SU-DHL-6 (cell line): ENCODE measurements around the gene WFDC8.

ENCODE experiments used
- H2AFZ ChIP-seq: fragments of 200-600 bp; sonication (generic); 2 replicates; pipeline ENCODE4 v1.6.1; 2014; ENCODE audit warnings: low read depth, mild to moderate bottlenecking, moderate library complexity, mixed read lengths, antibody characterized with exemption, low read length; ENCODE audit not compliant: severe bottlenecking
- H3F3A ChIP-seq: fragments of 200-600 bp; shearing (Covaris generic); 2 replicates; pipeline ENCODE4 v1.6.0; 2016; ENCODE audit warnings: antibody characterized with exemption, mild to moderate bottlenecking; ENCODE audit not compliant: insufficient read depth
- H3K27ac ChIP-seq: fragments of 200-600 bp; sonication (generic); 2 replicates; pipeline ENCODE4 v1.5.1; 2016; ENCODE audit warnings: low read depth, mild to moderate bottlenecking, low read length, moderate library complexity, mixed read lengths
- H3K27me3 ChIP-seq: fragments of 200-600 bp; sonication (generic), shearing (Covaris generic); 2 replicates; pipeline ENCODE4 v1.6.0; 2014; ENCODE audit warnings: mild to moderate bottlenecking, low read length
- H3K36me3 ChIP-seq: fragments of 200-600 bp; sonication (generic); 2 replicates; pipeline ENCODE4 v1.6.1; 2014; ENCODE audit warnings: mild to moderate bottlenecking, low read length, mixed read lengths
- H3K4me2 ChIP-seq: fragments of 300-600, 200-600 bp; shearing (Covaris generic), sonication (generic); 2 replicates; pipeline ENCODE4 v1.6.0; 2014; ENCODE audit warnings: low read length, low read depth, mild to moderate bottlenecking; ENCODE audit not compliant: poor library complexity, severe bottlenecking
- H3K4me3 ChIP-seq: fragments of 200-600 bp; sonication (generic); 2 replicates; pipeline ENCODE4 v1.5.1; 2014; ENCODE audit warnings: antibody characterized with exemption, low read length, mild to moderate bottlenecking, mixed read lengths; ENCODE audit not compliant: insufficient read depth, poor library complexity, severe bottlenecking
- H3K79me2 ChIP-seq: fragments of 200-600 bp; sonication (generic); 2 replicates; pipeline ENCODE4 v1.6.1; 2014; ENCODE audit warnings: mild to moderate bottlenecking, low read length, moderate library complexity; ENCODE audit not compliant: insufficient read depth
- H3K9ac ChIP-seq: fragments of 200-600 bp; sonication (generic); 2 replicates; pipeline ENCODE4 v1.7.0; 2014; ENCODE audit warnings: mild to moderate bottlenecking, low read length
- H3K9me2 ChIP-seq: fragments of 200-600 bp; sonication (generic); replicated peaks from 2 replicates; pipeline ENCODE4 v1.6.1; 2014; ENCODE audit warnings: low read length; ENCODE audit not compliant: insufficient read depth
- H3K9me3 ChIP-seq: fragments of 200-600 bp; sonication (generic); 2 replicates; pipeline ENCODE4 v1.6.1; 2014; ENCODE audit warnings: low read length, mixed read lengths; ENCODE audit not compliant: insufficient read depth
- H4K20me1 ChIP-seq: fragments of 200-600 bp; sonication (generic); 2 replicates; pipeline ENCODE4 v1.6.1; 2014; ENCODE audit warnings: low read depth, mild to moderate bottlenecking, antibody characterized with exemption, low read length, moderate library complexity, mixed read lengths
- EZH2phosphoT487 ChIP-seq: fragments of 200-600 bp; sonication (generic), shearing (Covaris generic); conservative IDR thresholded peaks from 2 replicates; pipeline ENCODE4 v1.6.1; 2018; ENCODE audit warnings: mild to moderate bottlenecking, antibody characterized with exemption, low read length, moderate library complexity, mixed read lengths
- TF ChIP-seq, protein P1 (sequence below): fragments of 200-600 bp; sonication (generic); IDR thresholded peaks from one replicate; pipeline ENCODE4 v1.5.1; 2017; ENCODE audit warnings: antibody characterized with exemption, mild to moderate bottlenecking, low read length, moderate library complexity; ENCODE audit not compliant: insufficient read depth, poor library complexity, severe bottlenecking

The WFDC8 gene

DNA sequence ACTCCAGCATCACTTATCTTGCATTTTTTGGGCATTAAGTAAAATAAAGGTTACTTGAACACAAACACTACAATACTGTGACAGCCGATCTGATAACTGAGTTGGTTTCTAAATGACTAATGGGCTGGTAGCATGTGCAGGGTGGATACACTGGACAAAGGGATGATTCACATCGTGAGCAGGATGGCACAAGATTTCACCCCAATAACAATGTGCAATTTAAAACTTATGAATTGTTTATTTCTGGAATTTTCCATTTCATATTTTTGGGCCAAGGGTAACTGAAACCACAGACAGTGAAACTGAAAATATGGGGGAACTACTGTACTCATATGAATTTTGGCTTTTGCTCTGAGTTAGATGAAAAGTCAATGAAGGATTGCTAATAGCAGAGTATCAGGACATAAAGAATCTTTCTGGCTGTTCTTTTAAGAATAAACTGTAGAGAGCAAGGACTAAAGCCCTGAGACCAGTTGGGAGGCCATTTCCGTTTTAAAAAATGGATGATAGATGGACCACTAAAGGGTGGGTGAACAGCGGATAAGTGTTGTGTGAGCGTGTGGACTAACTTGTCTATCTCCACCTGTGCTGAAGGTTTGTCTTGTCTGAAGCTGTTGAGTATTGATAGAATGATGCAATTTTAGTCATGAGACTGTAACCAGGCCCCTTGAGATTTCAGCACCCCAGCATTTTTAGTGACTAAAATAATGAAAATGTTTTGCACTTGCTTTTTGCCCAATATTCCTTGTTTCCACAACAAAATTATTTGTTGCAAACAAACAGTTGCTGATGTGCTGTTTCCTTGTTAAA, 71.9 kb downstream of the WFDC8 start:
- no peak overlapping the region for H3K4me2 ChIP-seq
- no peaks in the 10 kb centered on the region for H3K79me2 ChIP-seq
- H2AFZ ChIP-seq: no peak overlapping the region
- no peak for TF ChIP-seq EZH2phosphoT487
- TF ChIP-seq, protein P1, sequence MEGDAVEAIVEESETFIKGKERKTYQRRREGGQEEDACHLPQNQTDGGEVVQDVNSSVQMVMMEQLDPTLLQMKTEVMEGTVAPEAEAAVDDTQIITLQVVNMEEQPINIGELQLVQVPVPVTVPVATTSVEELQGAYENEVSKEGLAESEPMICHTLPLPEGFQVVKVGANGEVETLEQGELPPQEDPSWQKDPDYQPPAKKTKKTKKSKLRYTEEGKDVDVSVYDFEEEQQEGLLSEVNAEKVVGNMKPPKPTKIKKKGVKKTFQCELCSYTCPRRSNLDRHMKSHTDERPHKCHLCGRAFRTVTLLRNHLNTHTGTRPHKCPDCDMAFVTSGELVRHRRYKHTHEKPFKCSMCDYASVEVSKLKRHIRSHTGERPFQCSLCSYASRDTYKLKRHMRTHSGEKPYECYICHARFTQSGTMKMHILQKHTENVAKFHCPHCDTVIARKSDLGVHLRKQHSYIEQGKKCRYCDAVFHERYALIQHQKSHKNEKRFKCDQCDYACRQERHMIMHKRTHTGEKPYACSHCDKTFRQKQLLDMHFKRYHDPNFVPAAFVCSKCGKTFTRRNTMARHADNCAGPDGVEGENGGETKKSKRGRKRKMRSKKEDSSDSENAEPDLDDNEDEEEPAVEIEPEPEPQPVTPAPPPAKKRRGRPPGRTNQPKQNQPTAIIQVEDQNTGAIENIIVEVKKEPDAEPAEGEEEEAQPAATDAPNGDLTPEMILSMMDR: no peak
- no peak overlapping the region for H3K4me3 ChIP-seq
- H3K9me3 ChIP-seq: no peaks in the 10 kb centered on the region
- H3K9me2 ChIP-seq: no peaks in the 10 kb centered on the region
- no peaks in the 10 kb centered on the region for H3F3A ChIP-seq
- H3K27me3 ChIP-seq: no peaks in the 10 kb centered on the region
- no peak overlapping the region for H3K27ac ChIP-seq
- H3K9ac ChIP-seq: no peak overlapping the region
- H4K20me1 ChIP-seq: no peaks in the 10 kb centered on the region
- no peaks in the 10 kb centered on the region for H3K36me3 ChIP-seq

DNA sequence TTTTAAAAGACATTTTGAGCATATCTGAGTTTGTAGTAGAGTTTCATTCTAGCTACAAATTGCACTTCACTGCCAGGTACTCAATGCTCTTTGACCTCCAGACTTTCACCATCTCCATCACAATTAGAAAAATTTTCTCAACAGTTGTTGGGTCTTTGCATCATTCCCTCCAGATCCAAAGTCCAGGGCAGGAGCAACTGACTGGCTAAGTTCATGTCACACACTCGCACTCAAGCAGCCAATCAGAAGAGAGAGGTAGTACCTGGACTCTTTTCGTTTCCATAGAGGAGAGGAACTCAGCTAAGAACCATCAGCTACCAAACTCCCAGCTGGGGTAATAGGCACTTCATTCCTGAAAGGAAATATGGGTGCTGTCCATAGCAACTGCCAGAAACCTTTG, 72.7 kb downstream of the WFDC8 start:
- no peaks in the 10 kb centered on the region for H3F3A ChIP-seq
- no peak overlapping the region for H2AFZ ChIP-seq
- no peaks in the 10 kb centered on the region for H4K20me1 ChIP-seq
- no peak overlapping the region for H3K27ac ChIP-seq
- H3K79me2 ChIP-seq: no peaks in the 10 kb centered on the region
- TF ChIP-seq, protein P1: no peak
- TF ChIP-seq EZH2phosphoT487: no peak
- H3K9me2 ChIP-seq: no peaks in the 10 kb centered on the region
- H3K4me3 ChIP-seq: no peak overlapping the region
- H3K36me3 ChIP-seq: no peaks in the 10 kb centered on the region
- no peaks in the 10 kb centered on the region for H3K27me3 ChIP-seq
- no peak overlapping the region for H3K4me2 ChIP-seq
- no peaks in the 10 kb centered on the region for H3K9me3 ChIP-seq
- H3K9ac ChIP-seq: no peak overlapping the region

DNA sequence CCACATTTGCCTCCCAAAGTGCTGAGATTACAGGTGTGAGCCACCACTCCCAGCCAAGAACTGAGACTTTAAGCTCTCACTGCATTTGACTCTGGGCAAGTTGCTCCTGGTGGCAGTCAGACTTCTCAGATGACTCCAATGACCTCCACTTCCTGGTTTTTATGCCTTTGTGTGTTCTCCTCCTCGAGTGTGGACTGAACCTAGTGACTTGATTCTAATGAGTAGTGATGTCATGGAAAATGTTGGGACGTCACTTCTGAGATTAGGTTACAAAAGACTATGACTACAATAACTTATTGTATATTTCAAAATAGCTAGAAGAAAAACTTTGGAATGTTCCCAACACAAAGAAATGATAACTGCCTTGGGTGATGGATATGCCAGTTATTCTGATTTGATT, 75.7 kb downstream of the WFDC8 start:
- no peaks in the 10 kb centered on the region for H3K79me2 ChIP-seq
- H3F3A ChIP-seq: no peaks in the 10 kb centered on the region
- H2AFZ ChIP-seq: no peak overlapping the region
- H4K20me1 ChIP-seq: no peaks in the 10 kb centered on the region
- H3K9ac ChIP-seq: no peak overlapping the region
- H3K9me3 ChIP-seq: no peaks in the 10 kb centered on the region
- no peaks in the 10 kb centered on the region for H3K36me3 ChIP-seq
- H3K9me2 ChIP-seq: no peaks in the 10 kb centered on the region
- H3K4me2 ChIP-seq: no peak overlapping the region
- TF ChIP-seq EZH2phosphoT487: no peak
- TF ChIP-seq, protein P1: no peak
- H3K27ac ChIP-seq: no peak overlapping the region
- no peaks in the 10 kb centered on the region for H3K27me3 ChIP-seq
- H3K4me3 ChIP-seq: no peak overlapping the region
